PC-9 (cell line): Measurements from ENCODE around the gene MANSC4.

Source experiments
- EZH2 ChIP-seq: fragments of 200-600 bp; sonication (generic); IDR thresholded peaks from 2 replicates; pipeline ENCODE4 v1.8.0; 2017; ENCODE audit warnings: antibody characterized with exemption, low read depth
- TF ChIP-seq, protein P1 (sequence below): fragments of 200-600 bp; sonication (generic); conservative IDR thresholded peaks from 2 replicates; pipeline ENCODE4 v1.6.1; 2017; ENCODE audit warnings: mixed run types, antibody characterized with exemption, mild to moderate bottlenecking, moderate library complexity

DNA sequence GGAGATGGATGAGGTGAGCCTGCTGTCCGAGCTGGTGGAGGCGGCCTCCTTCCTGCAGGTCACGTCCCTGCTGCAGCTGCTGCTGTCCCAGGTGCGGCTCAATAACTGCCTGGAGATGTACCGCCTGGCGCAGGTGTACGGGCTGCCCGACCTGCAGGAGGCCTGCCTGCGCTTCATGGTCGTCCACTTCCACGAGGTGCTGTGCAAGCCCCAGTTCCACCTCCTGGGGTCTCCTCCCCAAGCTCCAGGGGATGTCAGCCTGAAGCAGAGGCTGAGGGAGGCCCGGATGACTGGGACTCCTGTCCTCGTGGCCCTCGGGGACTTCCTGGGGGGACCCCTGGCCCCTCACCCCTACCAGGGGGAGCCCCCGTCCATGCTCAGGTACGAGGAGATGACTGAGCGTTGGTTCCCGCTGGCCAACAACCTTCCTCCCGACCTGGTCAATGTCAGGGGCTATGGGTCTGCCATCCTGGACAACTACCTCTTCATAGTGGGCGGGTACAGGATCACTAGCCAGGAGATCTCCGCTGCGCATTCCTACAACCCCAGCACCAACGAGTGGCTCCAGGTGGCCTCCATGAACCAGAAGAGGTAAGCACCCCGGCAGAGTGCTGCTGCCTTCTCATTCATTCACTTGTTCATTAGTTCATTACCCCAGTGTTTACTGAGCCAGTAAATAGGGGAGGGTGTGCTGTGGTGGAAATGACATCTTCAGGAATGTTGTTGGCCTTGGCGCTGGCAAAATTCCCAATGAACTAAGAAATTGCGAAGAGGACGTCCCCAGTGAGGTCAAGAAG, 774 bp upstream of the MANSC4 start:
- no peak for TF ChIP-seq EZH2
- TF ChIP-seq, protein P1, sequence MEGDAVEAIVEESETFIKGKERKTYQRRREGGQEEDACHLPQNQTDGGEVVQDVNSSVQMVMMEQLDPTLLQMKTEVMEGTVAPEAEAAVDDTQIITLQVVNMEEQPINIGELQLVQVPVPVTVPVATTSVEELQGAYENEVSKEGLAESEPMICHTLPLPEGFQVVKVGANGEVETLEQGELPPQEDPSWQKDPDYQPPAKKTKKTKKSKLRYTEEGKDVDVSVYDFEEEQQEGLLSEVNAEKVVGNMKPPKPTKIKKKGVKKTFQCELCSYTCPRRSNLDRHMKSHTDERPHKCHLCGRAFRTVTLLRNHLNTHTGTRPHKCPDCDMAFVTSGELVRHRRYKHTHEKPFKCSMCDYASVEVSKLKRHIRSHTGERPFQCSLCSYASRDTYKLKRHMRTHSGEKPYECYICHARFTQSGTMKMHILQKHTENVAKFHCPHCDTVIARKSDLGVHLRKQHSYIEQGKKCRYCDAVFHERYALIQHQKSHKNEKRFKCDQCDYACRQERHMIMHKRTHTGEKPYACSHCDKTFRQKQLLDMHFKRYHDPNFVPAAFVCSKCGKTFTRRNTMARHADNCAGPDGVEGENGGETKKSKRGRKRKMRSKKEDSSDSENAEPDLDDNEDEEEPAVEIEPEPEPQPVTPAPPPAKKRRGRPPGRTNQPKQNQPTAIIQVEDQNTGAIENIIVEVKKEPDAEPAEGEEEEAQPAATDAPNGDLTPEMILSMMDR: no peak
